Mesendoderm (in vitro differentiated cells): Measurements from ENCODE around the gene ZNF724.
A peak's percentile ranks its signal among the peaks of the same experiment; 100 is the strongest.
"Not testable (repeated sequence)": the region's sequence is repeated elsewhere in the genome, so short reads cannot be mapped to it uniquely, and the experiment has no call there.

Experiments
- DNase-seq: peaks from one replicate; pipeline ENCODE4 v3.0.0; 2013
- H2AK5ac ChIP-seq: 2 replicates; pipeline ENCODE4 v1.6.1; 2013; ENCODE audit warnings: low read length, inconsistent platforms
- H2BK120ac ChIP-seq: 2 replicates; pipeline ENCODE4 v1.6.1; 2013; ENCODE audit warnings: low read depth, mild to moderate bottlenecking, low read length, moderate library complexity, mixed read lengths
- H2BK15ac ChIP-seq: replicated peaks from 2 replicates; pipeline ENCODE4 v1.6.1; 2013; ENCODE audit warnings: low read depth, mild to moderate bottlenecking, moderate library complexity
- H2BK5ac ChIP-seq: 2 replicates; pipeline ENCODE4 v1.6.1; 2013; ENCODE audit warnings: low read length, inconsistent platforms
- H3K18ac ChIP-seq: 2 replicates; pipeline ENCODE4 v1.6.1; 2013; ENCODE audit warnings: mild to moderate bottlenecking, low read length, mixed read lengths
- H3K23ac ChIP-seq: one replicate; pipeline ENCODE4 v1.6.1; 2013; ENCODE audit warnings: low read length
- H3K27ac ChIP-seq: 2 replicates; pipeline ENCODE4 v1.5.1; 2013; ENCODE audit warnings: low read depth, mild to moderate bottlenecking, inconsistent platforms, low read length, moderate library complexity
- H3K27me3 ChIP-seq: 2 replicates; pipeline ENCODE4 v1.6.1; 2013; ENCODE audit warnings: low read length, control low read depth, mild to moderate bottlenecking, inconsistent platforms; ENCODE audit not compliant: insufficient read depth, poor library complexity
- H3K36me3 ChIP-seq: 2 replicates; pipeline ENCODE4 v1.6.1; 2013; ENCODE audit warnings: low read length, inconsistent platforms; ENCODE audit not compliant: control insufficient read depth, insufficient read depth
- H3K4ac ChIP-seq: one replicate; pipeline ENCODE4 v1.6.1; 2013; ENCODE audit warnings: low read depth, mild to moderate bottlenecking, low read length, moderate library complexity
- H3K4me1 ChIP-seq: 2 replicates; pipeline ENCODE4 v1.6.1; 2013; ENCODE audit warnings: low read depth, low read length, inconsistent platforms; ENCODE audit not compliant: control insufficient read depth
- H3K4me2 ChIP-seq: 2 replicates; pipeline ENCODE4 v1.6.1; 2013; ENCODE audit warnings: low read length
- H3K4me3 ChIP-seq: 2 replicates; pipeline ENCODE4 v1.5.1; 2013; ENCODE audit warnings: mild to moderate bottlenecking, low read length
- H3K56ac ChIP-seq: one replicate; pipeline ENCODE4 v1.6.1; 2013; ENCODE audit warnings: low read length
- H3K79me1 ChIP-seq: 2 replicates; pipeline ENCODE4 v1.6.1; 2013; ENCODE audit warnings: low read length, inconsistent platforms
- H3K79me2 ChIP-seq: 2 replicates; pipeline ENCODE4 v1.6.1; 2013; ENCODE audit warnings: mild to moderate bottlenecking, low read length; ENCODE audit not compliant: control insufficient read depth, insufficient read depth
- H3K9ac ChIP-seq: 2 replicates; pipeline ENCODE4 v1.6.1; 2013; ENCODE audit warnings: low read length, inconsistent platforms
- H4K5ac ChIP-seq: one replicate; pipeline ENCODE4 v1.6.1; 2013; ENCODE audit warnings: low read length
- H4K8ac ChIP-seq: one replicate; pipeline ENCODE4 v1.6.1; 2013; ENCODE audit warnings: low read depth, mild to moderate bottlenecking, control low read depth, low read length, moderate library complexity
- WGBS: extraction: QIAGEN DNeasy Blood & Tissue Kit; methylation state at CpG from one replicate; pipeline ENCODE4 v1.1.7; 2013; ENCODE audit warnings: low lambda C conversion rate, missing lambda C conversion rate; ENCODE audit not compliant: insufficient coverage; ENCODE audit errors: extremely low coverage; 5-methylcytosine and 5-hydroxymethylcytosine counted together

The ZNF724 gene

DNA sequence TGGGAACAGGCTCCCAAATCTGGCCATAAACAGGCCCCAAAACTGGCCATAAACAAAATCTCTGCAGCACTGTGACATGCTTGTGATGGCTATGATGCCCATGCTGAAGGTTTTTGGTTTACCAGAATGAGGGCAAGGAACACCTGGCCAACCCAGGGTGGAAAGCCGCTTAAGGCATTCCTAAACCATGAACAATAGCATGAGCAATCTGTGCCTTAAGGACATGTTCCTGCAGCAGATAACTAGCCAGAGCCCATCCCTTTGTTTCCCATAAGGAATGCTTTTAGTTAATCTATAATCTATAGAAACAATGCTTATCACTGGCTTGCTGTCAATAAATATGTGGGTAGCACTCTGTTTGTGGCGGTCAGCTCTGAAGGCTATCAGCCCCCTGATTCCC, 35.1 kb upstream of the ZNF724 start:
- H3K79me2 ChIP-seq, H4K5ac ChIP-seq, H3K4ac ChIP-seq, H4K8ac ChIP-seq, H3K18ac ChIP-seq, DNase-seq, H3K23ac ChIP-seq, H3K4me1 ChIP-seq, H3K4me2 ChIP-seq, H2BK120ac ChIP-seq, H3K27me3 ChIP-seq, H2BK5ac ChIP-seq, H3K27ac ChIP-seq, H2AK5ac ChIP-seq, H3K9ac ChIP-seq, H3K36me3 ChIP-seq, H3K56ac ChIP-seq, H3K4me3 ChIP-seq, H2BK15ac ChIP-seq, H3K79me1 ChIP-seq: not testable (repeated sequence)
- no CpG with 5 or more reads among the region's 2 CpGs for WGBS

DNA sequence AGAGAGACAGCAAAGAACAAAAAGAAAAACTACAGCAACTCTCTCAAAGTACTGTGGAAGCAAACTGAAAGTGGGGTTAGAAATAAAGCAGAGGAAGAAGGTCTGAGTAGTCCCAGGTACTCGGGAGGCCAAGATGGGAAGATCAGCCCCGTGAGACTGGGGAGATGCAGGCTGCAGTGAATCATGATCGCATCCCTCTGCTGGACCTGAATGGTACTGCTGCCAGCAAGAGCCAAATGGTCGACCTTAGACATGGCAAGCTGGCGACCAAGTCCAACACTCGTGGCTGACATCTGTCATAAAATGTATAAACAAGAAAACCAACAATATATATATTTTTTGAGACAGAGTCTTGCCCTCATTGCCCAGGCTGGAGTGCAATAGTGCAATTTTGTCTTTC, 33.7 kb upstream of the ZNF724 start:
- no peak overlapping the region for H4K5ac ChIP-seq
- no peaks in the 10 kb centered on the region for H3K79me2 ChIP-seq
- WGBS: no CpG with 5 or more reads among the region's 6 CpGs

DNA sequence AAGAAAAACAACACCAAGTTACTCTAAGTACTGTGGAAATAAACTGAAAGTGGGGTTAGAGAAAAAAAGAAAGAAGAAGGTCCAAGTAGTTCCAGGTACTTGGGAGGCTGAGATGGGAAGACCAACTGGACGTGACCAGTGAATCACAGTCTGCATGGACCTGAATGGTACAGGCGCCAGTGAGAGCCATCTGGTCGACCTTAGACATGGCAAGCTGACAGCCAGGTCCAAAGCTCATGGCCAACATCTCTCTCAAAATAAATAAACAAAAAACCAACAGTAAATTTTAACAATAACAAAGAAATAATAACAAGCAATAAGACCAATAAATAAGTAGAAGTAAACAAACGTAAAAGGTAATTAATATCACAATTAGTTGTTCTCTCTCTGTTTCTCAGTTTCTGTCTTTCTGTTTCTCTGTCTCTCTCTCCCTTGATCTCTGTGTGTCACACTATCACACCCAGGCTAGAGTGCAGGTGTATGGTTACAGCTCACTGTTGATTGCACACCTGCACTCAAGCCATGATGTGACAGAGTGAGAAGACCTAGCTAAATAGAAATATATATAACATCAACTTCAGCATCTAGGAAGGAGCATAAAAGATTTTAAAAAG, 31.6 kb upstream of the ZNF724 start:
- Histone ChIP-seq H2BK120ac (no peak overlapping the region), H2BK15ac (no peak overlapping the region), H3K27ac (no peak overlapping the region), H2AK5ac (no peak overlapping the region), H3K27me3 (no peaks in the 10 kb centered on the region), H3K4me3 (no peak overlapping the region), H3K18ac (no peak overlapping the region), H4K8ac (no peak overlapping the region), H4K5ac (no peak overlapping the region), H3K36me3 (no peaks in the 10 kb centered on the region), H3K56ac (no peak overlapping the region), H2BK5ac (no peak overlapping the region), H3K79me2 (no peaks in the 10 kb centered on the region), H3K4me2 (no peak overlapping the region), H3K4ac (no peak overlapping the region), H3K23ac (no peak overlapping the region), H3K9ac (no peak overlapping the region), H3K4me1 (no peaks in the 10 kb centered on the region), H3K79me1 (no peaks in the 10 kb centered on the region)
- no CpG with 5 or more reads among the region's 4 CpGs for WGBS
- no peak for DNase-seq

More for the DNA sequence above, 33.7 kb upstream of the ZNF724 start:
- Histone ChIP-seq H3K23ac (no peak overlapping the region), H3K36me3 (no peaks in the 10 kb centered on the region), H3K27ac (no peak overlapping the region), H3K4me1 (no peaks in the 10 kb centered on the region), H3K9ac (no peak overlapping the region), H3K4ac (no peak overlapping the region), H3K18ac (no peak overlapping the region), H2BK15ac (no peak overlapping the region), H4K8ac (no peak overlapping the region), H2BK120ac (no peak overlapping the region), H2AK5ac (no peak overlapping the region), H3K4me3 (no peak overlapping the region), H3K79me1 (no peaks in the 10 kb centered on the region), H3K27me3 (no peaks in the 10 kb centered on the region), H2BK5ac (no peak overlapping the region), H3K56ac (no peak overlapping the region), H3K4me2 (no peak overlapping the region)
- peak; percentile 85 for DNase-seq

DNA sequence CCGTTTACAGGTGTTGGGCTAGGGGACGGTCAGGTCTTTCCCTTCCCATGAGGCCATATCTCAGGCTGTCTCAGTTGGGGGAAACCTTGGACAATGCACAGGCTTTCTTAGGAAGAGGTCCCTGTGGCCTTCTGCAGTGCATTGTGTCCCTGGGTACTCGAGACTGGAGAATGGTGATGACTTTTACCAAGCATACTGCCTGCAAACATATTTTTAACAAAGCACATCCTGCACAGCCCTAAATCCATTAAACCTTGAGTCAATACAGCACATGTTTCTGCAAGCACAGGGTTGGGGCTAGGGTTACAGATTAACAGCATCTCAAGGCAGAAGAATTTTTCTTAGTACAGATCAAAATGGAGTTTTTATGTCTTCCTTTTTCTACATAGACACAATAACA, 27.9 kb upstream of the ZNF724 start:
- H3K23ac ChIP-seq, H2BK5ac ChIP-seq, H3K27ac ChIP-seq, H3K9ac ChIP-seq, H3K4me1 ChIP-seq, H3K79me1 ChIP-seq, H2AK5ac ChIP-seq, H3K56ac ChIP-seq, H3K4me2 ChIP-seq, H2BK120ac ChIP-seq, H3K79me2 ChIP-seq, H3K27me3 ChIP-seq, H4K8ac ChIP-seq, H4K5ac ChIP-seq, H3K4me3 ChIP-seq, H2BK15ac ChIP-seq, H3K4ac ChIP-seq, H3K36me3 ChIP-seq, DNase-seq, H3K18ac ChIP-seq: not testable (repeated sequence)
- no CpG with 5 or more reads among the region's 3 CpGs for WGBS

DNA sequence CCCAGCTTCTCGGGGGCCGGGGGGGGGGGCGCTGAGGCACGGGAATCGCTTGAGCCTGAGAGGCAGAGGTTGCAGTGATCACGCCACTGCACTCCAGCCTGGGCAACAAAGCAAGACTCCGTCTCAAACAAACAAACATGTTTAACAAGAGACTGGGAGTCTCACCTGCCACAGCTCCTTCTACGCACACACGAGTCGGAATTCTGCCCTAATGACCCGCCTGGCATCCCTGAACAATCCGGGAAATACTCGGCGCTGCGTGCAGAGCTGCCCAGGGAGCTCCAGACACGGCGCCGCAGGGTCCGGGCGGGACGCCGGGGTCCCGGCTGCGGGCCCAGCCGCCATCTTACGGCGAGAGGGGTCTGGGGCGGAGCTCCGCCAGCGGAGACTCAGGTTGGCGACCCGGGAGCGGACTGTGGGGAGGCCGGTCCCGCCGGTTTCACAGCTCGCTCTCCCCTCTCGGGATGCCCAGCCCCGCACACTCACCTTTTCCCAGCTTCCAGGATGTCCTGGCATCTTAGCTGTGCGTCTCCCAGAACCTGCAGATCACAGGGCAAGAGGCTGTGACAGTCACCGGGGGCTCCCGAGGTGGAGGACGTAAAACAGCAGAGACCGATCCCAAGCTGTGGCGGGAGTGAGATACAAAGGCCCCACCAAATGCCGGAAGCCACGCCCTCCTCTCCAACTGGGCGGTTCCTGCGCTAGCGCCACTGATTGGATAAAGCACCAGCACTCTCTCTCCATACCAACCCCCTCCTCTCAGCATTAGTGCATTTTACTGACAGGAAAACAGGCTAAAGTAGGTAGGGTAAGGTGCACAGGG, 23.6 kb upstream of the ZNF724 start:
- H4K8ac ChIP-seq: no peak overlapping the region
- WGBS: no CpG with 5 or more reads among the region's 50 CpGs
- H3K18ac ChIP-seq: peak overlapping the region; percentile 89
- no peak overlapping the region for H3K4me2 ChIP-seq
- H3K56ac ChIP-seq: peak overlapping the region; percentile 93
- H3K79me1 ChIP-seq: peaks cover 2% of the 10 kb centered on the region
- peak overlapping the region; percentile 90 for H3K9ac ChIP-seq
- H3K27me3 ChIP-seq: no peaks in the 10 kb centered on the region
- peak overlapping the region; percentile 88 for H3K4ac ChIP-seq
- H3K23ac ChIP-seq: peak overlapping the region; percentile 20
- no peak overlapping the region for H4K5ac ChIP-seq
- peak overlapping the region; percentile 40 for H3K27ac ChIP-seq
- no peak overlapping the region for H2BK15ac ChIP-seq
- H2AK5ac ChIP-seq: no peak overlapping the region
- H3K4me3 ChIP-seq: peak overlapping the region; percentile 87
- peak; percentile 97 for DNase-seq
- no peak overlapping the region for H2BK120ac ChIP-seq
- H3K79me2 ChIP-seq: peaks cover 20% of the 10 kb centered on the region
- no peaks in the 10 kb centered on the region for H3K4me1 ChIP-seq
- no peak overlapping the region for H2BK5ac ChIP-seq
- H3K36me3 ChIP-seq: peaks cover 1% of the 10 kb centered on the region
